NCI-H2196 treated with DMSO at 0.1 percent for 48 hours (cell line): ENCODE results near the gene NSUN3.
"Not testable (repeated sequence)": the region's sequence is repeated elsewhere in the genome, so short reads cannot be mapped to it uniquely, and the experiment has no call there.

ENCODE experiments used
- DNase-seq: peaks from one replicate; lab custom pipeline; 2025; ENCODE audit not compliant: unreplicated experiment; lab: John Stamatoyannopoulos, UW

Gene NSUN3

GRCh38 chr3:94062513-94063404, at the start of gene NSUN3, which contains the start of gene DHFR2:
TSS of gene NSUN3 (plus strand) at chr3:94063061. CDS start at chr3:94063127, 66 bp downstream.
TSS of gene DHFR2 (minus strand) at chr3:94062916. CDS start at chr3:94061511, 1,405 bp downstream.
- DNase-seq, result peak; percentile 97

GRCh38 chr3:94015025-94015424, 47.8 kb upstream of the NSUN3 start:
- no peak for DNase-seq

- no peak for DNase-seq
Measured at GRCh38 chr3:94019659-94020058, 43.2 kb upstream of the NSUN3 start.

GRCh38 chr3:94020293-94020692, 42.6 kb upstream of the NSUN3 start:
- DNase-seq, result no peak

GRCh38 chr3:94024385-94024784, 38.5 kb upstream of the NSUN3 start:
- DNase-seq, result no peak

- no peak for DNase-seq
Measured at GRCh38 chr3:94026623-94027022, 36.2 kb upstream of the NSUN3 start.

GRCh38 chr3:94028093-94028837, 34.6 kb upstream of the NSUN3 start, which contains the start of gene STX19:
TSS of gene STX19 (minus strand) at chr3:94028597. CDS start at chr3:94015269, 13,328 bp downstream.
- DNase-seq, result peak; percentile 67

- no peak for DNase-seq
Measured at GRCh38 chr3:94036909-94037507, 25.9 kb upstream of the NSUN3 start.

GRCh38 chr3:94043285-94043684, 19.6 kb upstream of the NSUN3 start:
- no peak for DNase-seq

GRCh38 chr3:94044100-94044936, 18.5 kb upstream of the NSUN3 start:
- DNase-seq, result not testable (repeated sequence)

GRCh38 chr3:94046533-94046932, 16.3 kb upstream of the NSUN3 start:
- no peak for DNase-seq

GRCh38 chr3:94049267-94049666, 13.6 kb upstream of the NSUN3 start:
- no peak for DNase-seq

- no peak for DNase-seq
Measured at GRCh38 chr3:94050546-94050945, 12.3 kb upstream of the NSUN3 start.

GRCh38 chr3:94061297-94061696, 1.6 kb upstream of the NSUN3 start:
- DNase-seq, result no peak

GRCh38 chr3:94063496-94064119, 747 bp downstream of the NSUN3 start:
- DNase-seq, result no peak

- no peak for DNase-seq
Measured at GRCh38 chr3:94064243-94064860, 1.5 kb downstream of the NSUN3 start.

GRCh38 chr3:94065122-94065521, 2.3 kb downstream of the NSUN3 start:
- no peak for DNase-seq

GRCh38 chr3:94065819-94066480, 3.1 kb downstream of the NSUN3 start:
- no peak for DNase-seq
